CD4-positive, alpha-beta T cell treated with Interleukin-2 at 100 ng/mL for 4 hours (primary cell): ENCODE data around the gene OSBPL10.

ENCODE experiments used
- DNase-seq: peaks from one replicate; pipeline ENCODE4 v3.0.0-alpha.2; 2020; ENCODE audit warnings: low spot score

OSBPL10 gene

DNA sequence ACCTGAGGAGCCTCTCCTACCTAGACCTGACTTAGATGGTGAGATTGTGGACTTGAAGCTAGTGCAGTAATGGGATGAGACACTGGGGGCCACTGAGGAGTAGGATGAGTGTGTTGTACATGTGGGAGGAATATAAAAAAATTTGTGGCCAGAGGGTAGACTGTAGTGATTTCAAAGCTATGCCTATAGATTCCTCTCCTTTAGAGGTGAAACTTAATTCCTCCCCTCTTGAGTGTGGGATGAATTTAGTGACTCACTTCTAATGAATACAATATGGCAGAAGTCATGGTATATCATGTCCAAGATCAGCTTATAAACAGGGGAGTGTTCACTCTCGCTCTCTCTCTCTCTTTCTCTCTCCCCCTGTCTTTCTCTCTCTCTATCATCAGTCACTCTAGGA lies 7.2 kb upstream of the OSBPL10 start:
- no peak for DNase-seq

GRCh38 chr3:31985831-31986230 lies 4.8 kb upstream of the OSBPL10 start:
- DNase-seq = no peak

DNA sequence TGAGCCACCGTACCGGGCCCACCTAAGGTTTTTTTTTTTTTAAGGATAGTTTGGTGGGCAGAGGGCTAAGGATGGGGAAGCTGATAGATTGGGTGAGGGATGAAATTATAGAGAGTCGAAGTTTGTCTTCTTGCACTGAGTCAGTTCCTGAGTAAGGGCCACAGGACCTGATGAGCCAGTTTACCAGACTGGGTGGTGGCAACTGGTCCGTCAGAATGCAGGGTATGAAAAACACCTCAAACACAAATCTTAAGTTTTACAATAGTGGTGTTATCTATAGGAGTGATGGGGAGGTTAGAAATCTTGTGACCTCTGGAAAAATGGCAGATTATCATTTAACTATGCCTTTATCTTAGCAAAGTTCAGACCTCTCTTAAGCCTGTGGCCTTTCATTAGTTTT lies 3.3 kb upstream of the OSBPL10 start:
- DNase-seq = no peak

GRCh38 chr3:31980530-31981205 lies 394 bp downstream of the OSBPL10 start:
- DNase-seq = no peak

DNA sequence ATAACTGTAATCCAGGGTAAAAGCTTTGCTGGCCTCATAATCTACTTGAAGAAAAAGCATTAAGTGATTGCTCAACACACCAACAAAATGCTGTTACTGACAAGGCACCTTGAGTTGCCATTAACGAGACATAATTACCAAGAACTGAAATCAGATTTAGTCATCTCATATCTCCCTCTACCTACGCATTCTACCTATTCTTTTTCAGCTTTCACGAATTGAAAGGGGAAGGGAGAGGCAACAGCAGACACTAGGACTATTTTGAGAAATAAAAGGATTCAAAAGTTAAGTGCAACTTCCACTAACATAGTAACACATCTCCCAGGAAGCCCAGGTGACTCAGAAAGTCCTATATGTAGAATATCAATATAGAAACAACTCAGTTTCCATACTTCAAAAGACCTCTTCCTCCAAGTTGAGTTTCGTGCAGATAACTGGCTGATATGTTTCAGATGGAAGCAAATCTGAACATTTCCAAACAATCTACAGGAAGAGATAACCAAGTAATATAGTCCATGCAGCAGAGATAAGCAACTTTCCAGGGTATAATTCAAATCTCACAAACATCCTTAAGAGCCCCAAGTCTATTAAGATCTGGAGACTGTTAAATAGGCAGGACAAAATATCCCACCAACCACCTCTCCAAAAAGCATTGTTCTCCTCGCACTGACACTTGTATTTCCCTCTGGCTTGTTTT lies 1.9 kb downstream of the OSBPL10 start:
- no peak for DNase-seq

DNA sequence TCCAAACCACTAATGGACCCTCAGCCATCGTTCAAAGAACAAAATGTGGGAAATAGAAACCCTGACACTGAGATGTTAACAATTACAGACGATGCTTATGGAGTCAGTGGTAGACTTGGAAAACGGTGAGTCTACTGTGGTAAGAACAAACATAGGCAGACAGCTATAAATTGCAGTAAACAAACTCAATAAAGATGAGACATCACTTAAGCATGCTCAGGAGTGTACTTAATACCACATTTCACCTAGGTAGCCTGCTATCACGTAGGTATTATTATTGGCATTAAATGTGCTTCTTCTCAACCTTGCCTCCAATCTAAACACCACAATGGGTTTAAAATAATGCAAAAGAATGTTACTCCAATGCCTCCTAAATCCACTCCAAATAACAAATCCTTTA lies 2.5 kb downstream of the OSBPL10 start:
- no peak for DNase-seq

DNA sequence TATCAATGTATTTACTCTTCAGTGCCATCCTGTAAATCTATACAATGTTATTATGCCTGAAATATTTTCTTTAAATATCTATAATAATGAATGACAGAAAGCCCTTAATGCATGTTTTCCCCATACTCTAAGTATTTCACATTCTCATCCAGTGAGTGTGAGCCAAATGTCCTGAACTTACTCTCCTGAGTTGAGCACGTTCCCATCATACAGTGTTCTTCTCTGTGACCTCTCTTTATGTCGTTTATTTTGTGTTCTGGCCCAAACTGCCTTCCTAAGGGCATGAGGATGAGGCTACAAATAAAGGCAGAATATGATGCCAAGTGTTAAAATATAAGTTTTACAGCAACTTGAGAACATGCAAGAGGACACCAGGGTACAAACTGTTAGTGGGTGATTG lies 3.3 kb downstream of the OSBPL10 start:
- no peak for DNase-seq

DNA sequence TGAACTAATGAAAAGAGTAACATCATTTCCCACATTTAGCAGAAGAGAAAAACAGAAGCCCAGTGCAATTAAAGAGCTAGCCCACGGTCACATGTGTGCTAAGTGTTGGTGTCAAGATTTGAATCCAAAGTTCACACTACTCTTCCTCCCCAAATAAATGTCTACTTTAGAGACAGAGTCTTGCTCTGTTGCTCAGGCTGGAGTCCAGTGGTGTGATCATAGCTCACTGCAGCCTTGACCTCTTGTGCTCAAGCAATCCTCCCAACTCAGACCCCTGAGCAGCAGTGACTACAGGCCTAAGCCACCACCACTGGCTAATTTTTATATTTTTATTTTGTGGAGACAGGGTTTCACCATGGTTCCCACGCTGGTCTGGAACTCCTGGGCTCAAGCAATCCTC lies 4.8 kb downstream of the OSBPL10 start:
- DNase-seq = no peak

- DNase-seq = no peak
These were observed 6.1 kb downstream of the OSBPL10 start for GRCh38 chr3:31974964-31975363.

GRCh38 chr3:31974471-31974870 lies 6.6 kb downstream of the OSBPL10 start:
- no peak for DNase-seq

DNA sequence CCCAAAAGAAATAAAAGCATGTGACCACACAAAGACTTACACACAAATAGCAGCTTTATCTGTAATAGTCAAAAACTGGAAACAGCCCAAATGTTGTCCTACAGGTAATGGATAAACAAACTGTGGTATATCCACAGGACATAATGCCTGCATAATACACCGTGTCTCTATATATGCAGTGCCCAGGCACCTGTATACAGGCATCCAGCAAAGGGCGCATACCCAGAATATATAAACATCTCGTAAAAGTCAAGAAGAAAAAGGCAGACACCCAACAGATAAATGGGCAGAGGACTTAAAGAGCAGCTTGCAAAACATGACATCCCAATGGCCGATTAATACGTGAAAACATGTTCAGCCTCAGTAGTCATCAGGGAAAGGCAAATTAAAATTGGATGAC lies 7.2 kb downstream of the OSBPL10 start:
- no peak for DNase-seq

DNA sequence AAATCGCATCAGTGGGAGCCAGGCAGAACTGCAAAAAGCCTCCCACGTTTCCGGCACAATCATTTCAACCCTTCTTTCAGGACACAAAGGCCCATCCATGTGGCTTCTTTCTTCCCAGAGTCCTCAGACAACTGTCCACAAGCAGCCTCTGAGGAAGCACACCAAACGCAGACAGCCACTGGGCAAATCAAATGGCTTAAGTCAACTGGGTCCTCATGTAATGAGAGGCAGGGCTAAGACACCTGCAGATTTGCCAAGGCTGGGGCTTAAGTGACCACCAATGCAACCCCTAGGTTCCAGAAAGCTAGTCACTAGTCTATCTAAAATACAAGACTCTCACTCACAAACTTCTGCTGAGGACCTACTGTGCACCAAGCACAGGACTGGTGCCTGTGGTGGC lies 8.0 kb downstream of the OSBPL10 start:
- no peak for DNase-seq

DNA sequence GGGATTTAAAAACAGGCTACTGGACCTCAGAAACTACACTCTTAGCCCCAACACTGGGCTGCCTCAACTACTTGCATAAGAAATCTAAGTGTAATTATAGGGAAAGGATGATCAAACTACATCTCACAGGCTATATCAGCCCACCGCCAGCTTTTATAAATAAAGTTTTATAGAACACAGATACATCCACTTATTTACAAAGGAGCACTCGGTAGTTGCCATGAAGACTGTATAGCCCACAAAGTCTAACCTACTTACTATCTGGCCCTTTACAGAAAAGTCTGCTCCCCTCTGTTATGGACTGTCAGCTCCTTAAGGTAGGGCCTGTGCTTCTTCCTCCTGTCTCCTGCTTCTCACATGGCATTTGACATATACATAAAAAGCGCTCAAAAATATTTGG lies 9.5 kb downstream of the OSBPL10 start:
- no peak for DNase-seq

GRCh38 chr3:31968927-31969418 lies 12.1 kb downstream of the OSBPL10 start:
- no peak for DNase-seq

DNA sequence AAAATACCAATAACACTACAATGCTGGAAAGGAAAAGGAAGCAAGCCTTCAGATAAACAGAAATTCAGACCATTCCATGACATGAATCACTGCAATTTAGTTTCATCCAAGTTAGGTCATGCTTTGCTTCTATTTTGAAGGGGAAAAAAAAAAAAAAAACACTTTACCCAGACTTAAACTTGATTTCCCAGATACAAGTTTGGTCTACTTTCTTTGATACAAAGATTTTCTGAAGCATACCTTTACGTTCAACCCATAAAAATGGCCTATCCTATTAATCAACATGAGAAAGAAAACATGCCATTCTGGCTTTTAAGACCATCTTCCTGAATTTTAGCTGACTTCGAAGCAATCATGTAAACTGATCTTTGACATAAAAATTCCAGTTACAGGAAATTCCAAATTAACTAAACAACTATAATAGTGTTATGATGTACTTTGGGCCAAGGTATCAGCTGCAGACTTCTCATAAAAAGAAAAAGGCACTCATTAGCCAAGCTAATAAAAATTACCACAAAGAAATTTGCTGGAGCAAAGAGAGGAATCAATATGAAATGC lies 12.6 kb downstream of the OSBPL10 start:
- no peak for DNase-seq

GRCh38 chr3:31967592-31967991 lies 13.5 kb downstream of the OSBPL10 start:
- no peak for DNase-seq

- DNase-seq = no peak
These were observed 14.0 kb downstream of the OSBPL10 start for GRCh38 chr3:31966978-31967591.

GRCh38 chr3:31962801-31963205 lies 18.3 kb downstream of the OSBPL10 start:
- no peak for DNase-seq

GRCh38 chr3:31960793-31961431 lies 20.1 kb downstream of the OSBPL10 start:
- DNase-seq = no peak

DNA sequence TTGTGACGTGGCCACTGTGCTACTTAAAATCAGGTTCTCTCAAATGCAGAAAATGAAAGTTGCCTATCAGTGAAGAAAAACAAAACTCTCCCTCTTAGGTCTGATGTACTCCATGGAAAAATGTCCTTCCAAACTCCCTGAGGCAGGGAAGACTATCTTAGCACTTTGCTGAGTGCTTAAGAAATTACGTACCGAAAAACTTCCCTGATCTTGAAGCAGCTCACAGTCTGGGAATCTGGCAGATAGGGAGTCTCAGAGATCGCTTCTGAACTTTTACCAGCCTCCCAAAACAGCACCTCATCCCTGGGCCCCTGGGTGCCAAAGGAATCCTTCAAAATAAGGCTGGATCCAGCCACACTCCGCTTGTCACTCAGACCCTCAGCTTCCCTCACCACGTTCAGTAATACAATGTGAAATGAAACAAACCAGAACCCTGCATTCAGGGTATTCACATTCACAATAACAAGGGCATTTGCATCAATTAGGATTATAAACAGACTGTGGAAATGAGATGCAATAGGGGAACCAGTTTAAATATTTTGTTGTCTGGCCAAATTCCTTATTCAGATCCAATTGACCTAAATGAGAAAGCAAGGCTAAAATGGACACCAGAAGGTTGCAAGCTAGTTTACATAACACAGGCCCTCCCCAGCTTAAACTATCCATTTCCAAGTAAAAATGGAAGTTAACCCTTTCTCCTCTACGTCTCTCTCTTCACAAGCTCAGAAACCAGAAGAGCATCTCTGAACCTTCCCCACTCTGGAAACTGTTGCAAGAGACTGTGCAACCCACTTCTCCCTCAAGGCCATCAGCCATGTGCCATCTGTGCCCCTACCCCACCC lies 20.9 kb downstream of the OSBPL10 start:
- no peak for DNase-seq

- no peak for DNase-seq
These were observed 21.8 kb downstream of the OSBPL10 start for GRCh38 chr3:31959251-31959650.

GRCh38 chr3:31958701-31959152 lies 22.3 kb downstream of the OSBPL10 start:
- no peak for DNase-seq
